Measurements from ENCODE around the gene UCHL1.

GRCh38 chr4:41315862-41316261 lies 59.1 kb downstream of the UCHL1 start:
- TF ChIP-seq RAD21 (IDR thresholded peaks at IDR 0.05; ENCODE audit: insufficient read depth, low read depth, low read length) (no peak), RELA (IDR thresholded peaks at IDR 0.05; ENCODE audit: borderline replicate concordance, partially characterized antibody) (no peak), IKZF1 (conservative IDR thresholded peaks at IDR 0.05) (no peak), POLR2AphosphoS5 (IDR thresholded peaks at IDR 0.05; ENCODE audit: low read length) (no peak), ZBTB40 (IDR thresholded peaks at IDR 0.05; ENCODE audit: borderline replicate concordance) (no peak), EP300 (IDR thresholded peaks at IDR 0.05; ENCODE audit: borderline replicate concordance in 1 of 2, control insufficient read depth in 1 of 2, low read depth in 2 of 2, low read length in 2 of 2) (no peak), HDGF (IDR thresholded peaks at IDR 0.05) (no peak), MEF2A (IDR thresholded peaks at IDR 0.05; ENCODE audit: insufficient read depth, low read depth, low read length) (no peak), YY1 (IDR thresholded peaks at IDR 0.05; ENCODE audit: low read depth, low read length) (no peak), POLR2A (IDR thresholded peaks at IDR 0.05; ENCODE audit: low read depth, low read length) (no peak), CTCF (IDR thresholded peaks at IDR 0.05 in 2 of 3, conservative IDR thresholded peaks at IDR 0.05 in 1 of 3; ENCODE audit: control insufficient read depth in 2 of 3, extremely low read depth in 1 of 3, insufficient read depth in 1 of 3, low read depth in 3 of 3, low read length in 3 of 3) (no peak), CREB1 (IDR thresholded peaks at IDR 0.05; ENCODE audit: low read depth) (no peak), CHD1 (IDR thresholded peaks at IDR 0.05; ENCODE audit: low read depth, low read length) (no peak)

Data from GM12878 (cell line).